ENCODE data around the gene ANAPC16. TPM values are rescaled to one million over a fixed set of nuclear protein-coding genes. Genes with fewer than 3 reads are reported as not detected.

ANAPC16 gene
- total RNA-seq, 1 donor from 2014 or later: 95.9 TPM

DNA sequence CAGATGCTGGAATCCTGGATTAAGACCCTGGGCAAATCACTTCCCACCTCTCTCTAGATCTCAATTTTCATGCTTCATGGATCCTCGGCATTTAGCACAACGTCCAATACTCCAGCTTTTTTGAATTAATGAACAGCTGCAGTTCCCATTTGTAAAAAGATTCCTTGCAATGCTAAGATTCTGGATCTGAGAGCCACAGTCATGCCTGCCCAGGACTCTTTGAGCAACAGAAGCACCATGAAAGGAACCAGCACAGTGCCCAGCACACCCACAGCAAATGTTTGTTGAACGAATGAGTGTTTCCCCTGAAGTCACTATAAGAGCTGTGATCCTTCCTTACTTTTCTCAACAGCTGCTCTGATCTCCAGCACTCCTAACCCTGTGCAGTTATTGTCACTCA, 37.2 kb downstream of the ANAPC16 start:
- H3K27ac Mint-ChIP-seq: no peak overlapping the region
- no peaks in the 10 kb centered on the region for H3K9me3 Mint-ChIP-seq
- no peaks in the 10 kb centered on the region for H3K36me3 Mint-ChIP-seq (ENCODE audit: low read depth)
- intact Hi-C loops (cut with micrococcal nuclease): no loop called here
- H3K4me1 Mint-ChIP-seq (ENCODE audit: low read depth): peaks cover 59% of the 10 kb centered on the region
- no peak overlapping the region for H3K4me3 Mint-ChIP-seq (ENCODE audit: low read depth)
- no peak for DNase-seq (ENCODE audit: low spot score)
- H3K27me3 Mint-ChIP-seq (ENCODE audit: low read depth): no peaks in the 10 kb centered on the region

DNA sequence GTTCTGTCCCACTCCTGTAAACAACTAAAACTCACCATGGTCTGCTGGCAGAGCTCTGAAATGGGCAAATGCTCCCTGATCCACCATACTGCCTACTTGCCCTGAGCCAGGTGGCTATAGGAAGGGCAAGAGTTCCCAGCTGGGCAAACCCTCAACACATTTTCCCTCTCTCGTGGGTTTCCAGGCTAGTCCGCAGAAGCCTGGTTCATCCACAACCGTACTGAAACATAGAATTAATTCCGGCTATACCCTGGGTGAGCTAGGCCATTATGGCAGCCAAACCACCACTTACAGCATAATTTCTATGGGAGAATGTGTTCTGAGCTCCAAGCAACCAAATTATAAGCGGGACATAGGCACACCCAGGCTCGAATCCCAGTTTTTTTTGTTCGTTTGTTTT, 37.8 kb downstream of the ANAPC16 start:
- no peak for DNase-seq (ENCODE audit: low spot score)
- Mint-ChIP-seq H3K4me3 (ENCODE audit: low read depth) (no peak overlapping the region), H3K4me1 (ENCODE audit: low read depth) (peaks cover 56% of the 10 kb centered on the region), H3K27ac (no peak overlapping the region), H3K36me3 (ENCODE audit: low read depth) (no peaks in the 10 kb centered on the region), H3K9me3 (no peaks in the 10 kb centered on the region), H3K27me3 (ENCODE audit: low read depth) (no peaks in the 10 kb centered on the region)
- intact Hi-C loops (cut with micrococcal nuclease): no loop called here

DNA sequence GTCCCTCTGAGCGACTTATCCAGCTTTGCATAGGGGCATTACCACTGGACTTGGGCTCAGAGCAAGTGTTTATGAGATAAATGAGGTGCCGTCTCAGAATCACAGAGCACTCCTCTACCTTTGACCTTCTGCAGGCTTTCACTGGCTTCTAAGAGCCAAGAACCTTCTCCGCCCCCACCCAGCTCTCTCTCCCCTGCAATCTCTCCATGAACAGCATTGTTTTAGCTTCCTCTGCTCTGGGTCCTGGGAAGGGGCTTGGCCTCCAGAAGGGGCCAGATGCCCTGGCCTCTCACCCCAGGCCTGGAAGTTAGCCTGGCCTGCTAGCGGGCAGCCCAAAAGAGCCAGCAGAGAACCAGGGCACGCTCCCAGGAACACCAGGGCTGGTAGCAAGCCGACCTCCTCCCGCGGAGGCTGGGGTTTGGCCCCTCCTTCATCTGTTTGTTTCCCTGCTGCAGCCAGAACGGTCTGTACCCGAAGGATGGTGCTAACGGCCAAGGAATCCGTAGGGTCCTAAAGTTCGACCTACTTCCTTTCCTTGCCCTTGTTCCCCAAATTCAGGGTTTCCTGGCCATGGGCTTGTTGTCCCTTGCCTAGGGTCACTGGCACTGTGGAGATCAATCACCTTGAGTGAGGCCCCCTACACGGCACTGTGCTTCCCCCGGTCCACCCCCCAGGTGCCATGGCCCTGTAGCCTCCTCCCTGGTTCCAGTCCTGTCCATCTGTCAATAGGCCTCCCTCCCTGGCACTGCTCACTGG, 39.2 kb downstream of the ANAPC16 start:
- Mint-ChIP-seq H3K36me3 (ENCODE audit: low read depth) (no peaks in the 10 kb centered on the region), H3K4me1 (ENCODE audit: low read depth) (peaks cover 60% of the 10 kb centered on the region), H3K27me3 (ENCODE audit: low read depth) (no peaks in the 10 kb centered on the region), H3K9me3 (no peaks in the 10 kb centered on the region), H3K27ac (peak overlapping the region; percentile 90), H3K4me3 (ENCODE audit: low read depth) (peak overlapping the region; percentile 70)
- peak; percentile 36 for DNase-seq (ENCODE audit: low spot score)
- intact Hi-C loops (cut with micrococcal nuclease): no loop called here

DNA sequence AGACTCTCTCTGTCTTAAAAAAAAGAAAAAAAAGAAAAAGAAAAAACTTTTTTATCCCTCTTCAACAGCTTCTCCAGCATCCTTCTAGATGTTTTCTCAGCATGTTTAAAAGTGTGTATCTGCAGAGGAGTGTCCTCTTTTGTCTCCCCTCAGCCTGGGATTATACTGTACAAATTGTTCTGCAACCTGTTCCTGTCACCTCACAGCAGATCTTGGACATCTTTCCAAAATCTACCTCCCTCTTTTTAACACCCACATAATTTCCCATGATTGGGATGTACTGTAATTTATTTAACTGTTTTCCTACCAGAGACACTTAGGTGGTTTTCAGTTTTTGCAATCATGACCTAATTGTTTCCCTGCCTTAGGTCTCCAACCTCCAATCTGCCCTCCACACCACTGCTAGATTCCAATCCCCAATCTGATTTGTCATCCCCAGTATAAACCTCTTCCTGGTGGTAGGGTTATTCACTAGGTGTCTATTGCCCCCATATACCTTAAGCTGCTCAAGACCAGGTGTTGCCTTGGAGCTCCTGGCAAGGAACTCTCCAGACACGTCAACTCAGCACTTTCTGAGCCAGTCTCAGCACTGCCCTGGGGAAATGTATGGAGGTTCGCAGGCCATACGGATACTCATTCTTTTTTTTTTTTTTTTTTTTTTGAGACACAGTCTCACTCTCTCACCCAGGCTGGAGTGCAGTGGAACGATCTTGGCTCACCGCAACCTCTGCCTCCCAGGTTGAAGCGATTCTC, 40.3 kb downstream of the ANAPC16 start:
- H3K4me3 Mint-ChIP-seq (ENCODE audit: low read depth): no peak overlapping the region
- intact Hi-C loops (cut with micrococcal nuclease): no loop called here
- H3K27me3 Mint-ChIP-seq (ENCODE audit: low read depth): no peaks in the 10 kb centered on the region
- H3K9me3 Mint-ChIP-seq: no peaks in the 10 kb centered on the region
- H3K27ac Mint-ChIP-seq: peak overlapping the region; percentile 72
- no peaks in the 10 kb centered on the region for H3K36me3 Mint-ChIP-seq (ENCODE audit: low read depth)
- peaks cover 62% of the 10 kb centered on the region for H3K4me1 Mint-ChIP-seq (ENCODE audit: low read depth)
- no peak for DNase-seq (ENCODE audit: low spot score)

DNA sequence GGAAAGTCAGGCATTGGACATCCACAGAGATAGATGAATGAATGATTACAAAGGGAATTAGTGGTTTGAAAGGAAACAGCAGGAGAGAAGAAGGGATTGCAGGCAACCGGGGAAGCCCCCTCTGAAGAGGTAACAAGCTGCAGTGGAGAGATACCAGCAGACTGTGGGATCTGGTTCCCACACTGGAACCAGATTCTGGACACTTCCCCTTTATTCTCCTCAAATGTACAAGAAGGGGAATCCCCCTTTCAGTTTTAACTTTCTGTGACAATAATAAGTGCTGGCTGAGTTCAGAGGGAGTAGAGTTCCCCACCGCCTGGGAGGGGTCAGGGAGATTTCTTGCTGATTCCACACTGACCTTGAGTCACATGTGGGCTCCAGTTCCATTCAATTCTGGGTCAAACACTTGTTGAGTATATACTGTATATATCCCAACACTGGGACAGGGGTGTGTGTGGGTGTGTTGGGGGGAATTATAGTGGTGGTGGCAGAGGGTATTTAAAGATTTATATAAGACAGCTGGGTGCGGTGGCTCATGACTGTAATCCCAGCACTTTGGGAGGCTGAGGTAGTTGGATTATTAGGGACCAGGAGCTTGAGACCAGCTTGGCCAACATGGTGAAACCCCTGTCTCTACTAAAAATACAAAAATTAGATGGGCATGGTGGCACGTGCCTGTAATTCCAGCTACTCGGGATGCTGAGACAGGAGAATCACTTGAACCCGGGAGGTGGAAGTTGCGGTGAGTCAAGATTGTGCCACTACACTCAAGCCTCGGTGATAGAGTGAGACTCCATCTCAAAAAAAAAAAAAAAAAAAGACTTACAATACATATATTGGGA, 41.5 kb downstream of the ANAPC16 start:
- Mint-ChIP-seq H3K27me3 (ENCODE audit: low read depth) (no peaks in the 10 kb centered on the region), H3K4me1 (ENCODE audit: low read depth) (peaks cover 64% of the 10 kb centered on the region), H3K27ac (peak overlapping the region; percentile 76), H3K36me3 (ENCODE audit: low read depth) (no peaks in the 10 kb centered on the region), H3K9me3 (no peaks in the 10 kb centered on the region), H3K4me3 (ENCODE audit: low read depth) (no peak overlapping the region)
- intact Hi-C loops (cut with micrococcal nuclease): no loop called here
- no peak for DNase-seq (ENCODE audit: low spot score)

DNA sequence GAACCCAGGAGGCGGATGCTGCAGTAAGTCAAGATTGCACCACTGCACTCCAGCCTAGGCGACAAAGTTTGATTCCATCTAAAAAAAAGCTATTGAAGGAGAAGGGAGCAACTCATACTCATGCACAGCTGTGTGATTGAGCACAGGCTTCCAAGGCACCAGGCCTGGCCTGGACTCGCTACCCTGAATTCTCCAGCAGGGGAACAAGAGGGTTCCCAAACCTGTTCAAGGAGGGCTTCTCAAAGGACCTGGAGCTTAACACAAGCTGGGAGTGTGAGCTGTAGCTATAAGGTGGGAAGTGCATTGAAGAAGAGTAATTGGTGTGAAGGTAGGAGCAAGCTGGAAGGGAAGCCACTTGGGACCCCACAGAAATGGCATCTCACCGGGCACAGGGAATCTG, 42.8 kb downstream of the ANAPC16 start:
- no peak for DNase-seq (ENCODE audit: low spot score)
- Mint-ChIP-seq H3K27ac (peak overlapping the region; percentile 54), H3K9me3 (no peaks in the 10 kb centered on the region), H3K4me3 (ENCODE audit: low read depth) (no peak overlapping the region), H3K36me3 (ENCODE audit: low read depth) (no peaks in the 10 kb centered on the region), H3K4me1 (ENCODE audit: low read depth) (peaks cover 55% of the 10 kb centered on the region), H3K27me3 (ENCODE audit: low read depth) (no peaks in the 10 kb centered on the region)
- intact Hi-C loops (cut with micrococcal nuclease): no loop called here

DNA sequence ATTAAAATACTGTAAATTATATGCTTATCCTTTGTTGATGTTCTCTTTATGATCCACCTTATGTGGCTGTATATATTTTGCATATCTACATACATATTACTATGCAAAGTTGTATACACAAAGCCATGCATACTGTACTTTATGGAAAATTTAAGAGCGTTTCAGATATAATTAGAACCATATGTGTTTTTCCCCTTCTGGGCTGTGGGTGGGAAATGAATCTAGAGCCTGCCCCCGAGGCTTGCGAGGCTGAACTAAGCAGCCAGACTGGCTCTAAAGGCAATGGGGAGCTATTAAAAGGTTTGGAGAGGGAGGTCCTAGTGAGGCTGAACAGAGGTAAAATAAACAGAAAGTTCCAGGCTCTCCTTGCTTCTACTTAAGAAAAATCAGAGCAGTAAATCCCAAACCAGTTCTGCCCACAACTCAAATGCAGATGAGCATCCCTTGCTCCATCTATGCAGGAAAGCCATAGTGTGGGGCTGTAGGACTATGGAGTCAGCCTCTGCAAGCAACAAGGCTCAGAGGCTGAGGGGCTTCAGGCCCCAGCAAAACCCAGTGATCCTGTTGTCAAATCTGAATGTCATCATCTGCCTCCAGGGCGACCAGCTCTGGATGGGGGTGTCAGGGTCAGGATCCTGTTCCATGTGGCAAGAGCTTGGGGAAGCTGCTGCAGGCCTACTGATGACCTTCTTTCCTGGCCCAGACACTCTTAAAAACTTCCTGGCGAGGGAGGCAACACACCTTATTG, 43.9 kb downstream of the ANAPC16 start:
- Mint-ChIP-seq H3K27ac (peak overlapping the region; percentile 97), H3K4me1 (ENCODE audit: low read depth) (peaks cover 56% of the 10 kb centered on the region), H3K36me3 (ENCODE audit: low read depth) (no peaks in the 10 kb centered on the region), H3K27me3 (ENCODE audit: low read depth) (no peaks in the 10 kb centered on the region), H3K4me3 (ENCODE audit: low read depth) (peak overlapping the region; percentile 75), H3K9me3 (no peaks in the 10 kb centered on the region)
- intact Hi-C loops (cut with micrococcal nuclease): loop anchor here (2.0 kb wide), 1 partner anchor 15 kb away; no protein-coding TSS in a partner anchor
- DNase-seq (ENCODE audit: low spot score): no peak

DNA sequence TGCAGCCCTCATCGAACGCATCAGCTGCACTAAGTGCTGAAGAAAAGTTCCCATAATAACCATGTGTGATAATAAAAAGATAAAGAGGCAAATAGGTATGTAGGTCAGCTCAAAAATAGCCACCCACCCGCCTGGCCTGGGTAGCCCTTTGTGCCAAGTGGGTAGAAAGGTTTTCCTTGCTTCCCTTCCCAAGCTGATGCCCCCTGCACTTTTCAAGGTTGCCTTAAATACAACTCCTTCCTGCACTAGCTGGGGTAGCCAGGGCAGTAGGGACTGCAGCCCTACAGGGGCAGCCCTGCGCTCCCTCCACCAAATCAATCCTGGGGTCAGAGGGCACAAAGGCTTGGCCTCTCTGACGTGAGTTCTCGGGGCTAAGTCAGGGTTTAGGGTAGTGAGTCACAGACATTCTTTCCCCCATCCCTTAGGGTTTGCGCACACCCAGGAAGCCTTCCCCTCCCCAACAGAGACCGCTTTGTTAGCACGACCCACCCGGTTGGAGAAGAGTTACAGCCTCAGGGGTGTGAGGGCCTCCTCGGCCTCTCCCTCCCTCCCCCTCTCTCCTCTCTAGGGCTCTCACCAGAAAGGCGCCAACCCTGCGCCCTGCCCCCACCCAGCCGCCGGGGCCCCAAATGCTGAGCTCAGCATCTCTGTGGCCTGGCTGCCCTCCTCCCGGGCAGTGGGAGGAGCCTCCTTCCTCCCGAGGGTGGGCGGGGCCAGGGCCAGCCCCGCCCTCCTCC, 44.6 kb downstream of the ANAPC16 start:
- Mint-ChIP-seq H3K27ac (peak overlapping the region; percentile 97), H3K4me3 (ENCODE audit: low read depth) (peak overlapping the region; percentile 75), H3K36me3 (ENCODE audit: low read depth) (no peaks in the 10 kb centered on the region), H3K27me3 (ENCODE audit: low read depth) (no peaks in the 10 kb centered on the region), H3K4me1 (ENCODE audit: low read depth) (peaks cover 51% of the 10 kb centered on the region), H3K9me3 (no peaks in the 10 kb centered on the region)
- DNase-seq (ENCODE audit: low spot score): peak; percentile 85
- intact Hi-C loops (cut with micrococcal nuclease): loop anchor here (2.0 kb wide), 1 partner anchor 16 kb away; no protein-coding TSS in a partner anchor

DNA sequence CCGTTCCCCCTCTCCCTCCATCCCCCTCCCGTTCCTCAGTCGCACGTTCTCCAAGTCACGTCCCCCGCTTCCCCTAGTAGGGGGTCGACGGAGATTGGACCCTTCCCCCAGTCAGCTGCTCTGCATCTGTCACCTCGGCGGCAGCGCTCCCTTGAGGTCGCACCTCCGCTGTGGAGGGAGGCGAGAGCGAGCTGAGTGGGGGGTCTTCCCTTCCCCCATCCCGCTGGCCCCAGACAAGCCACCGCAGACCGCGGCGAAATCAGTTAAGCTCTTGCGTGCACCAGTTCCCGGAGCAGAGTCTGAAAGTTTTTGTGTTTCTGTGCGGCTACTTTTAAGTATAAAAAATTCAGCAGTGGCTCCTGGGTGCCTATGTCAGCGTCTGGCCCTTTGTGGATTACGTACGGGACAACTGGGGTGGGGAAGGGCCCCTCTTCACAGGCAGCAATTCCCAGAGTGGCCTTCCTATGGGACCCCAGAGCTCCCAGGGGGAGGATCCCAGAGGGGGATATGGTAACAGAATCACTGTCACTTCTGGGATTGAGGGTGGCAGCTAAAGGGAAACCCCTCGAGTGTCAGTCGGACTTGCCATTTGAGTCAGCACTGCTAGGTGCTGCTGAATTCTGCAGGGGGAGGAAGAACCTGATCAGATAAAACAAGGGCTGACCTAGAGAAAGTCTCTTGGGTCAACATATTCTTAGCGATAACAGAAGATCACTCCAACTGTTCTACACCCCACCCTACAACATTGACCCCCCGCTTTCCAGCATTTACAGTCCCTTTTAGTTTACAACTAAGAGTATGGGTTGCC, 45.4 kb downstream of the ANAPC16 start:
- DNase-seq (ENCODE audit: low spot score): peak; percentile 77
- H3K9me3 Mint-ChIP-seq: no peaks in the 10 kb centered on the region
- H3K4me1 Mint-ChIP-seq (ENCODE audit: low read depth): peaks cover 48% of the 10 kb centered on the region
- H3K27ac Mint-ChIP-seq: peak overlapping the region; percentile 97
- no peaks in the 10 kb centered on the region for H3K36me3 Mint-ChIP-seq (ENCODE audit: low read depth)
- intact Hi-C loops (cut with micrococcal nuclease): loop anchor here (1.0 to 2.0 kb wide), 7 partner anchors 11 to 74 kb away; no protein-coding TSS in a partner anchor
- H3K27me3 Mint-ChIP-seq (ENCODE audit: low read depth): no peaks in the 10 kb centered on the region
- H3K4me3 Mint-ChIP-seq (ENCODE audit: low read depth): peak overlapping the region; percentile 82

DNA sequence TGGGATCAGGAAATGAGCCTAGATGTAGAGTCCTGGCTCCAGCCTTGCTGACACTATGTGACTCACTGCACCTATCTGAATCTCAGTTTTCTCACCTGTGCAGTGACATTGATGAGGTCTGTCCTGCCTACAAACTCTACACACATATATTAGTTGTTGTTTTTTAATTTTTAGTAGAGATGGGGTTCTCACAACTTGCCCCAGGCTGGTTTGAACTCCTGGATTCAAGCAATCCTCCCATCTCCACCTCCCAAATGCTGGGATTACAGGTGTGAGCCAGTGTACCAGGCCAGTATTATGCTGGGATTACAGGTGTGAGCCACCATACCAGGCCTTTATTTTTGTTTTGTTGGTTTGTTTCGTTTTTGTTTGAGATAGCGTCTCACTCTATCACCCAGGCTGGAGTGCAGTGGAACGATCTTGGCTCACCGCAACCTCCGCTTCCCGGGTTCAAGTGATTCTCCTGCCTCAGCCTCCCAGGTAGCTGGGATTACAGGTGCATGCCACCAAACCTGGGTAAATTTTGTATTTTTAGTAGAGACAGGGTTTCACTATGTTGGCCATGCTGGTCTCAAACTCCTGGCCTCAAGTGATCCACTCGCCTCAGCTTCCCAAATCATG, 46.1 kb downstream of the ANAPC16 start:
- Mint-ChIP-seq H3K27me3 (ENCODE audit: low read depth) (no peaks in the 10 kb centered on the region), H3K9me3 (no peaks in the 10 kb centered on the region), H3K36me3 (ENCODE audit: low read depth) (no peaks in the 10 kb centered on the region), H3K4me1 (ENCODE audit: low read depth) (peaks cover 45% of the 10 kb centered on the region), H3K27ac (peak overlapping the region; percentile 97), H3K4me3 (ENCODE audit: low read depth) (peak overlapping the region; percentile 82)
- no peak for DNase-seq (ENCODE audit: low spot score)
- intact Hi-C loops (cut with micrococcal nuclease): loop anchor here (1.0 to 2.0 kb wide), 7 partner anchors 10 to 73 kb away; no protein-coding TSS in a partner anchor
